ENCODE results near the gene CCDC154.

CCDC154 gene

GRCh38 chr16:1446296-1447080 lies 2.1 kb upstream of the CCDC154 start:
- DNase-seq (ENCODE audit: extremely low spot score), result no peak
- POLR2A ChIA-PET, result interaction anchor here (0.7 kb wide), 1 partner anchor 26 kb away, joined by 3 read pairs; the partner anchor contains the start of gene UQCC4
- TF ChIP-seq FOXA1 (IDR thresholded peaks at IDR 0.05) (no peak), FOXM1 (IDR thresholded peaks at IDR 0.05; ENCODE audit: borderline replicate concordance) (no peak), PKNOX1 (IDR thresholded peaks at IDR 0.05) (no peak), SP1 (IDR thresholded peaks at IDR 0.05) (no peak), NFRKB (IDR thresholded peaks at IDR 0.05) (no peak), CTBP1 (IDR thresholded peaks at IDR 0.05; ENCODE audit: borderline replicate concordance) (no peak), TARDBP (IDR thresholded peaks at IDR 0.05) (no peak), ZNF384 (IDR thresholded peaks at IDR 0.05) (no peak), ELF4 (IDR thresholded peaks at IDR 0.05) (no peak), HDGF (IDR thresholded peaks at IDR 0.05; ENCODE audit: borderline replicate concordance) (no peak), SUZ12 (IDR thresholded peaks at IDR 0.05) (no peak), FOXK2 (IDR thresholded peaks at IDR 0.05) (no peak), LEF1 (IDR thresholded peaks at IDR 0.05; ENCODE audit: borderline replicate concordance) (no peak), BHLHE40 (IDR thresholded peaks at IDR 0.05; ENCODE audit: borderline replicate concordance) (no peak), ARNT (IDR thresholded peaks at IDR 0.05) (no peak), L3MBTL2 (conservative IDR thresholded peaks at IDR 0.05) (no peak)
- CTCF ChIA-PET, result no interaction called here

DNA sequence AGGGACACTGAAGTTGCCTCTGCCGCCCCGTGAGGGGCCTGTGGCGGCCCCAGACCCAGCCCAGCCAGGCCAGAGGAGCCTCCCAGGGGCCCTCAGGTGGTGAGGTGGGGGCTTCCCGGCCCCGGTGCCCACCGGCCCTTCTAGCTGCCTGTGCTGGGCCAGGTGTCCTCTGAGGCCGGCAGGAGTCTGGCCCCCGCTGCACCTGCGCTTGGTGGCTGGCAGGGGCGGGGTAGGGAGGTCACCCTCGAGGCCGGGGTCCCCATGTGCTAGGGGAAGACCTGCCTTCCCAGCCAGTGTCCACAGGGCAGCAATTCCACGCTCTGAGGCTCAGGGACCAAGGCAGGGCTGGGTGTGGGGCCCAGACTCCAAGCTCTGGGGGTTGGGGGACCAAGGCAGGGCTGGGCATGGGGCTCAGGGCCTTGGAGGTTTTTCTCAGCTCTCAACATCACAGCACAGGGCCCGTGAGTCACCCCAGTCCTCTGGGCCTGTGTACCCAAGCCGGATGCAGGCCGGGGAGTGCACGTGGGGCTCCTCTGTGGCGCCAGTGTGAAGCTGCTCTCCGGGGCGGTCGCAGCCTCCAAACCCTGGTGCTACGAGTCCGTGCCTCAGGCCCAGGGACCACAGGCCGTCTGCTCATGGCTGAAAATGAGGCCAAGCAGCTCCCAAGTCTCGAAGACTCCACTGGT lies 1.3 kb upstream of the CCDC154 start:
- POLR2A ChIA-PET, result interaction anchor here (0.7 kb wide), 1 partner anchor 25 kb away, joined by 3 read pairs; the partner anchor contains the start of gene UQCC4
- TF ChIP-seq HDGF (IDR thresholded peaks at IDR 0.05; ENCODE audit: borderline replicate concordance) (no peak), TARDBP (IDR thresholded peaks at IDR 0.05) (no peak), CTBP1 (IDR thresholded peaks at IDR 0.05; ENCODE audit: borderline replicate concordance) (no peak), FOXK2 (IDR thresholded peaks at IDR 0.05) (no peak), FOXA1 (IDR thresholded peaks at IDR 0.05) (no peak), NFRKB (IDR thresholded peaks at IDR 0.05) (no peak), SP1 (IDR thresholded peaks at IDR 0.05) (no peak), FOXM1 (IDR thresholded peaks at IDR 0.05; ENCODE audit: borderline replicate concordance) (no peak), SUZ12 (IDR thresholded peaks at IDR 0.05) (no peak), BHLHE40 (IDR thresholded peaks at IDR 0.05; ENCODE audit: borderline replicate concordance) (no peak), ELF4 (IDR thresholded peaks at IDR 0.05) (no peak), ZNF384 (IDR thresholded peaks at IDR 0.05) (no peak), LEF1 (IDR thresholded peaks at IDR 0.05; ENCODE audit: borderline replicate concordance) (no peak), L3MBTL2 (conservative IDR thresholded peaks at IDR 0.05) (no peak), PKNOX1 (IDR thresholded peaks at IDR 0.05) (no peak), ARNT (IDR thresholded peaks at IDR 0.05) (no peak)
- no peak for DNase-seq (ENCODE audit: extremely low spot score)
- CTCF ChIA-PET, result no interaction called here

DNA sequence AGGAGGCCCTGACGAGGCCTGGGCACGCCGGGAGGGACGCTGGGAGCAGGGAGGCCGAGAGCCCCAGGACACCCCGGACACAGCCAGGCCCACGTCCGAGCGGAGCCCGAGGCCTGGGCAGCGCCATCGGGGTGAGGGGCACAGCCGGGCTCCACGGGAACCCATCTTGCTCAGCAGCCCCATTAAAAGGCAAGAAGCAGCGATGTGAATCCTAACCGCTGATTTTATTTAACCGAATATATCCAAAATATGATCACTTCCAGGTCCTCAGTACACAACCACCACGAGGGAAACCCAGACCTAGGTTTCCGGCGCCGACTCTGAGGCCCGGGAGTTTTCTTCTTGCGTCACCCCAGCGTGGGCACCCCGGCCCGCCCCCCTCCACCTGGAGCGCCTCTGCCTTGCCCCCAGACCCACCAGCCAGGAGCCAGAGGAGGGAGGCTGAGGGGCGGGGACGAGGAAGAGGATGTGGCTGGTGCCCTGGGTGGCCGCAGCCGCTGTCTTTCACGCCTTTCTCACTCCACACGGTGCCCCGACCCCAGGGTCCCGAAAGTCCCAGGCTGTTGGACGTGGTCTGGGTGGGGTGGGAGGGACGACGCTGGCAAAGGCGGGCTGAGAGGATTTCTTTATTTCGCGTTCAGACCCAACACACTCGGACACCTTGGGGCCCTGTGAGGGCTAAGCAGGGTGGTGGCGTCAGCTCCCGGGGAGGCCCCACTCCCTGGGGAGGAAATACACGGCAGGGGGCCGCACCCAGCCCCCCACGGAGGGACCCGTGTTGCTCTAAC lies 568 bp upstream of the CCDC154 start:
- CTCF ChIA-PET, result no interaction called here
- no peak for TF ChIP-seq SP1 (IDR thresholded peaks at IDR 0.05)
- no peak for TF ChIP-seq FOXK2 (IDR thresholded peaks at IDR 0.05)
- TF ChIP-seq BHLHE40 (IDR thresholded peaks at IDR 0.05; ENCODE audit: borderline replicate concordance), result no peak
- TF ChIP-seq LEF1 (IDR thresholded peaks at IDR 0.05; ENCODE audit: borderline replicate concordance), result no peak
- no peak for TF ChIP-seq FOXA1 (IDR thresholded peaks at IDR 0.05)
- TF ChIP-seq ELF4 (IDR thresholded peaks at IDR 0.05), result no peak
- TF ChIP-seq ARNT (IDR thresholded peaks at IDR 0.05), result no peak
- TF ChIP-seq FOXM1 (IDR thresholded peaks at IDR 0.05; ENCODE audit: borderline replicate concordance), result no peak
- TF ChIP-seq L3MBTL2 (conservative IDR thresholded peaks at IDR 0.05), result no peak
- no peak for TF ChIP-seq HDGF (IDR thresholded peaks at IDR 0.05; ENCODE audit: borderline replicate concordance)
- no peak for DNase-seq (ENCODE audit: extremely low spot score)
- POLR2A ChIA-PET, result no interaction called here

GRCh38 chr16:1443403-1443973 lies 868 bp downstream of the CCDC154 start:
- DNase-seq (ENCODE audit: extremely low spot score), result no peak
- POLR2A ChIA-PET, result no interaction called here
- TF ChIP-seq ZNF384 (IDR thresholded peaks at IDR 0.05) (no peak), SUZ12 (IDR thresholded peaks at IDR 0.05) (no peak), SP1 (IDR thresholded peaks at IDR 0.05) (no peak), HDGF (IDR thresholded peaks at IDR 0.05; ENCODE audit: borderline replicate concordance) (no peak), LEF1 (IDR thresholded peaks at IDR 0.05; ENCODE audit: borderline replicate concordance) (no peak), TARDBP (IDR thresholded peaks at IDR 0.05) (no peak), FOXM1 (IDR thresholded peaks at IDR 0.05; ENCODE audit: borderline replicate concordance) (no peak), L3MBTL2 (conservative IDR thresholded peaks at IDR 0.05) (no peak), FOXK2 (IDR thresholded peaks at IDR 0.05) (no peak), FOXA1 (IDR thresholded peaks at IDR 0.05) (no peak), ELF4 (IDR thresholded peaks at IDR 0.05) (no peak), CTBP1 (IDR thresholded peaks at IDR 0.05; ENCODE audit: borderline replicate concordance) (no peak), BHLHE40 (IDR thresholded peaks at IDR 0.05; ENCODE audit: borderline replicate concordance) (no peak), PKNOX1 (IDR thresholded peaks at IDR 0.05) (no peak), ARNT (IDR thresholded peaks at IDR 0.05) (no peak), NFRKB (IDR thresholded peaks at IDR 0.05) (no peak)
- CTCF ChIA-PET, result no interaction called here

All from HEK293T (cell line).